Endodermal cell (in vitro differentiated cells): ENCODE measurements around the gene DNAH9. TPM values are rescaled to one million over a fixed set of nuclear protein-coding genes. Genes with fewer than 3 reads are reported as not detected.

Experiments used
- DNase-seq: peaks from one replicate; pipeline ENCODE4 v3.0.0-alpha.2; 2017
- H3K27ac ChIP-seq: 2 replicates; pipeline ENCODE4 v1.5.1; 2013; ENCODE audit warnings: mild to moderate bottlenecking, low read depth, low read length, moderate library complexity
- H3K27me3 ChIP-seq: 2 replicates; pipeline ENCODE4 v1.6.1; 2013; ENCODE audit warnings: mild to moderate bottlenecking, low read length, moderate library complexity; ENCODE audit not compliant: insufficient read depth, control insufficient read depth, poor library complexity, severe bottlenecking
- H3K36me3 ChIP-seq: 2 replicates; pipeline ENCODE4 v1.7.0; 2013; ENCODE audit warnings: mild to moderate bottlenecking, low read length, moderate library complexity; ENCODE audit not compliant: control insufficient read depth, insufficient read depth
- H3K4me1 ChIP-seq: one replicate; pipeline ENCODE4 v1.7.0; 2013; ENCODE audit warnings: low read length; ENCODE audit not compliant: control insufficient read depth, insufficient read depth
- H3K4me3 ChIP-seq: 2 replicates; pipeline ENCODE4 v1.5.1; 2013; ENCODE audit warnings: mild to moderate bottlenecking, low read length, moderate library complexity
- H3K9ac ChIP-seq: 2 replicates; pipeline ENCODE4 v1.6.1; 2013; ENCODE audit warnings: mild to moderate bottlenecking, low read length, moderate library complexity; ENCODE audit not compliant: poor library complexity, severe bottlenecking; ENCODE audit errors: extremely low read depth
- H3K9me3 ChIP-seq: 2 replicates; pipeline ENCODE4 v1.6.1; 2013; ENCODE audit warnings: mild to moderate bottlenecking, low read length, moderate library complexity; ENCODE audit not compliant: control insufficient read depth
- H3K27ac Mint-ChIP-seq: 2 replicates; pipeline ENCODE4 v1.8.0; 2020; ENCODE audit warnings: mixed read lengths
- H3K27me3 Mint-ChIP-seq: 2 replicates; pipeline ENCODE4 v1.8.0; 2021; ENCODE audit warnings: mild to moderate bottlenecking, mixed read lengths; ENCODE audit not compliant: insufficient read depth
- H3K36me3 Mint-ChIP-seq: 2 replicates; pipeline ENCODE4 v1.8.0; 2020; ENCODE audit warnings: low read depth, mixed read lengths
- H3K4me1 Mint-ChIP-seq: 2 replicates; pipeline ENCODE4 v1.8.0; 2020; ENCODE audit warnings: mixed read lengths
- H3K4me3 Mint-ChIP-seq: 2 replicates; pipeline ENCODE4 v1.8.0; 2020; ENCODE audit warnings: mild to moderate bottlenecking, moderate library complexity, mixed read lengths
- H3K9me3 Mint-ChIP-seq: 2 replicates; pipeline ENCODE4 v1.8.0; 2020; ENCODE audit warnings: mild to moderate bottlenecking, mixed read lengths
- CTCF ChIP-seq: fragments of 200-600 bp; sonication (generic); conservative IDR thresholded peaks from 2 replicates; pipeline ENCODE4 v1.5.0; 2021; ENCODE audit warnings: antibody characterized with exemption, mild to moderate bottlenecking
- WGBS, 2 experiments: methylation state at CpG; one replicate each; pipeline versions ENCODE4 v1.1.5 to v1.1.7; 2013; ENCODE audit warnings: missing lambda C conversion rate in 2 of 2, mixed read lengths in 1 of 2; ENCODE audit not compliant: insufficient coverage in 1 of 2, insufficient read length in 1 of 2; 5-methylcytosine and 5-hydroxymethylcytosine counted together
- total RNA-seq, 2 donors: library from RNA; stranded (reverse); fragmentation: NEBNext Ultra II Directional in 1 of 2; extraction: Animal tissue kit (Norgen Biotek cat#: 25700) in 1 of 2; gene quantifications; 2 replicates in 1 of 2; 3 replicates in 1 of 2; pipeline ENCODE4 v1.2.1, GENCODE V29; 2021

DNAH9 gene
- total RNA-seq, 2 donors from 2014 or later = 0.64 to 1.2 TPM

- Histone ChIP-seq H3K27ac (no peak overlapping the region), H3K27me3 (no peaks in the 10 kb centered on the region), H3K4me1 (no peaks in the 10 kb centered on the region), H3K36me3 (no peaks in the 10 kb centered on the region), H3K4me3 (no peak overlapping the region), H3K9me3 (no peaks in the 10 kb centered on the region), H3K9ac (no peak overlapping the region)
- Mint-ChIP-seq H3K4me1 (no peaks in the 10 kb centered on the region), H3K36me3 (no peaks in the 10 kb centered on the region), H3K27me3 (no peaks in the 10 kb centered on the region), H3K27ac (no peak overlapping the region), H3K4me3 (no peak overlapping the region), H3K9me3 (no peaks in the 10 kb centered on the region)
- 97 to 100% methylated on average over 1 to 2 of the region's 2 CpGs for WGBS, 2 experiments
- DNase-seq = no peak
- no peak for TF ChIP-seq CTCF
Measured at GRCh38 chr17:11816409-11816808, 218.1 kb downstream of the DNAH9 start.

- DNase-seq = no peak
- Histone ChIP-seq H3K36me3 (no peaks in the 10 kb centered on the region), H3K9ac (no peak overlapping the region), H3K4me3 (no peak overlapping the region), H3K4me1 (no peaks in the 10 kb centered on the region), H3K27ac (no peak overlapping the region), H3K9me3 (no peaks in the 10 kb centered on the region), H3K27me3 (no peaks in the 10 kb centered on the region)
- H3K9me3 Mint-ChIP-seq = no peaks in the 10 kb centered on the region
- H3K27ac Mint-ChIP-seq = no peak overlapping the region
- 90 to 93% methylated on average over 5 of the region's 5 CpGs for WGBS, 2 experiments
- no peaks in the 10 kb centered on the region for H3K36me3 Mint-ChIP-seq
- no peak overlapping the region for H3K4me3 Mint-ChIP-seq
- TF ChIP-seq CTCF = no peak
- H3K27me3 Mint-ChIP-seq = no peaks in the 10 kb centered on the region
- no peaks in the 10 kb centered on the region for H3K4me1 Mint-ChIP-seq
Measured at GRCh38 chr17:11823862-11824261, 225.6 kb downstream of the DNAH9 start.

- Mint-ChIP-seq H3K9me3 (no peaks in the 10 kb centered on the region), H3K36me3 (no peaks in the 10 kb centered on the region), H3K27me3 (no peaks in the 10 kb centered on the region)
Measured at GRCh38 chr17:11825572-11826209, 227.4 kb downstream of the DNAH9 start.

More at GRCh38 chr17:11825572-11826209, 227.4 kb downstream of the DNAH9 start:
- TF ChIP-seq CTCF = no peak
- Mint-ChIP-seq H3K4me3 (no peak overlapping the region), H3K27ac (no peak overlapping the region), H3K4me1 (no peaks in the 10 kb centered on the region)
- no peak for DNase-seq
- no peak overlapping the region for H3K27ac ChIP-seq
- H3K4me1 ChIP-seq = no peaks in the 10 kb centered on the region
- WGBS, 2 experiments = 60 to 82% methylated on average over 1 of the region's 1 CpG
- no peak overlapping the region for H3K4me3 ChIP-seq
- H3K36me3 ChIP-seq = no peaks in the 10 kb centered on the region
- no peak overlapping the region for H3K9ac ChIP-seq
- no peaks in the 10 kb centered on the region for H3K27me3 ChIP-seq
- H3K9me3 ChIP-seq = no peaks in the 10 kb centered on the region
